SK-N-SH (cell line): Measurements from ENCODE around the gene RHOU. TPM values are rescaled to one million over a fixed set of nuclear protein-coding genes. Genes with fewer than 3 reads are reported as not detected.

ENCODE experiments used
- CTCF ChIA-PET: fragments of 300-600, 350-600 bp; formaldehyde crosslinking; extraction: SDS; loops from one replicate; lab custom pipeline; 2021; lab: Yijun Ruan, JAX
- POLR2A ChIA-PET: fragments of 350-600 bp; sonication (Branson Sonifier 250); formaldehyde crosslinking; extraction: SDS; loops from one replicate; lab custom pipeline; 2020; ENCODE audit warnings: antibody characterized with exemption, inconsistent platforms; lab: Yijun Ruan, JAX
- DNase-seq: peaks from one replicate; pipeline ENCODE4 v3.0.0; 2012
- H2AFZ ChIP-seq: fragments of 200-600 bp; sonication (generic); 2 replicates; pipeline ENCODE4 v1.8.1; 2016; ENCODE audit warnings: antibody characterized with exemption, mild to moderate bottlenecking, low read depth
- H3F3A ChIP-seq: fragments of 200-600 bp; sonication (generic); replicated peaks from 2 replicates; pipeline ENCODE3; 2016; ENCODE audit warnings: antibody characterized with exemption, mild to moderate bottlenecking; ENCODE audit not compliant: insufficient read depth
- H3K27ac ChIP-seq, 2 experiments: fragments of 200-500 bp in 1 of 2; fragments of 200-600 bp in 1 of 2; sonication (Bioruptor generic) in 1 of 2; sonication (generic), shearing (Covaris generic) in 1 of 2; 2 replicates each; pipeline versions ENCODE4 v1.5.1 to v1.6.1; 2014 to 2016; ENCODE audit warnings: low read depth in 2 of 2, inconsistent platforms in 1 of 2, low read length in 1 of 2, mild to moderate bottlenecking in 1 of 2, mixed read lengths in 1 of 2
- H3K27me3 ChIP-seq: fragments of 200-600 bp; sonication (generic), shearing (Covaris generic); 2 replicates; pipeline ENCODE4 v1.6.1; 2016; ENCODE audit warnings: mixed run types; ENCODE audit not compliant: insufficient read depth
- H3K36me3 ChIP-seq, 2 experiments: fragments of 200-500 bp in 1 of 2; fragments of 200-600 bp in 1 of 2; sonication (Bioruptor generic) in 1 of 2; sonication (generic) in 1 of 2; replicated peaks in 1 of 2; 2 replicates each; pipeline versions ENCODE3 to v1.5.1; 2014 to 2016; ENCODE audit warnings: low read length in 1 of 2, mild to moderate bottlenecking in 1 of 2; ENCODE audit not compliant: insufficient read depth in 2 of 2, control insufficient read depth in 1 of 2
- H3K4me1 ChIP-seq, 2 experiments: fragments of 200-500 bp in 1 of 2; fragments of 200-600 bp in 1 of 2; sonication (Bioruptor generic) in 1 of 2; sonication (generic), shearing (Covaris generic) in 1 of 2; 2 replicates each; pipeline versions ENCODE4 v1.5.1 to v1.6.1; 2014 to 2016; ENCODE audit warnings: low read depth in 1 of 2, low read length in 1 of 2, mixed run types in 1 of 2; ENCODE audit not compliant: insufficient read depth in 2 of 2, control insufficient read depth in 1 of 2
- H3K4me2 ChIP-seq: fragments of 200-600 bp; sonication (generic), shearing (Covaris generic); 2 replicates; pipeline ENCODE4 v1.6.1; 2017; ENCODE audit warnings: mixed run types
- H3K4me3 ChIP-seq, 2 experiments: fragments of 200-500 bp in 1 of 2; fragments of 200-600 bp in 1 of 2; sonication (Bioruptor generic) in 1 of 2; sonication (generic), shearing (Covaris generic) in 1 of 2; 2 replicates each; pipeline versions ENCODE4 v1.5.1 to v1.8.1; 2014 to 2016; ENCODE audit warnings: low read depth in 2 of 2, inconsistent platforms in 1 of 2, low read length in 1 of 2, mild to moderate bottlenecking in 1 of 2, mixed read lengths in 1 of 2, moderate library complexity in 1 of 2
- H3K79me2 ChIP-seq: fragments of 200-600 bp; sonication (generic); 2 replicates; pipeline ENCODE4 v1.8.1; 2017; ENCODE audit warnings: mild to moderate bottlenecking; ENCODE audit not compliant: insufficient read depth
- H3K9ac ChIP-seq: fragments of 200-600 bp; sonication (generic); 2 replicates; pipeline ENCODE4 v1.6.1; 2017; ENCODE audit warnings: mixed run types
- H3K9me2 ChIP-seq: fragments of 200-600 bp; sonication (generic); 2 replicates; pipeline ENCODE4 v1.6.1; 2017; ENCODE audit warnings: mixed run types
- H3K9me3 ChIP-seq: fragments of 200-600 bp; sonication (generic); 2 replicates; pipeline ENCODE4 v1.6.1; 2017; ENCODE audit warnings: mixed run types, mild to moderate bottlenecking, moderate library complexity
- H4K20me1 ChIP-seq: fragments of 200-600 bp; sonication (generic); 2 replicates; pipeline ENCODE4 v1.6.1; 2017; ENCODE audit warnings: mild to moderate bottlenecking, mixed run types; ENCODE audit not compliant: insufficient read depth
- FOSL2 ChIP-seq: IDR thresholded peaks from 2 replicates; pipeline ENCODE4 v1.4.0; 2012; ENCODE audit warnings: low read depth, mild to moderate bottlenecking, moderate library complexity, borderline replicate concordance
- GABPA ChIP-seq: IDR thresholded peaks from 2 replicates; pipeline ENCODE4 v1.4.0; 2012; ENCODE audit warnings: low read depth, mild to moderate bottlenecking
- JUND ChIP-seq: IDR thresholded peaks from 2 replicates; pipeline ENCODE4 v1.4.0; 2012
- MEF2A ChIP-seq: IDR thresholded peaks from 2 replicates; pipeline ENCODE4 v1.4.0; 2012; ENCODE audit warnings: low read depth, borderline replicate concordance
- MXI1 ChIP-seq: IDR thresholded peaks from 2 replicates; pipeline ENCODE4 v1.6.1; 2012; ENCODE audit warnings: mild to moderate bottlenecking, low read depth, low read length, improper control_type of control experiment
- NFIC ChIP-seq: IDR thresholded peaks from 2 replicates; pipeline ENCODE4 v1.4.0; 2012; ENCODE audit warnings: borderline replicate concordance
- POLR2AphosphoS5 ChIP-seq: IDR thresholded peaks from 2 replicates; pipeline ENCODE4 v1.6.1; 2012; ENCODE audit warnings: low read depth, low read length
- RAD21 ChIP-seq: IDR thresholded peaks from 2 replicates; pipeline ENCODE4 v1.6.1; 2012; ENCODE audit warnings: mild to moderate bottlenecking, low read length
- RCOR1 ChIP-seq: fragments of 150-350 bp; IDR thresholded peaks from 2 replicates; pipeline ENCODE4 v1.6.1; 2017; ENCODE audit warnings: antibody characterized with exemption, low read length
- WGBS: methylation state at CpG from one replicate; pipeline ENCODE4 v1.1.6; 2017; ENCODE audit warnings: low lambda C conversion rate; 5-methylcytosine and 5-hydroxymethylcytosine counted together
- polyA plus RNA-seq, 3 experiments: library from polyadenylated mRNA; depleted of rRNA; stranded (reverse); fragments of >200 nt; gene quantifications; 2 replicates each; pipeline ENCODE4 v1.2.3, GENCODE V29; 2012
- TF ChIP-seq, protein P1 (sequence below): fragments of 200-600 bp; sonication (generic); IDR thresholded peaks from 2 replicates; pipeline ENCODE4 v1.6.1; 2017; ENCODE audit warnings: antibody characterized with exemption, mild to moderate bottlenecking, moderate library complexity
- TF ChIP-seq, protein P2 (sequence below): fragments of 150-350 bp; IDR thresholded peaks from 2 replicates; pipeline ENCODE4 v1.6.1; 2016; ENCODE audit warnings: mild to moderate bottlenecking, low read depth, low read length

Gene RHOU
- polyA plus RNA-seq, 1 of the 3 experiments (the other 2 are of a cell fraction): 0.36 TPM

- Histone ChIP-seq H3F3A (no peaks in the 10 kb centered on the region), H3K9ac (no peak overlapping the region), H3K4me2 (no peak overlapping the region), H3K27me3 (peaks cover 8% of the 10 kb centered on the region; the same call in 1 of the 2 replicates), H3K4me3 (no peak overlapping the region), H3K9me2 (no peaks in the 10 kb centered on the region), H4K20me1 (no peaks in the 10 kb centered on the region), H3K79me2 (no peaks in the 10 kb centered on the region), H3K27ac (no peak overlapping the region), H3K36me3 (no peaks in the 10 kb centered on the region), H2AFZ (no peak overlapping the region), H3K9me3 (no peaks in the 10 kb centered on the region), H3K4me1 (peaks cover 0 to 9% of the 10 kb centered on the region in 2 experiments; a peak in 1 of 4 replicates)
- DNase-seq: no peak
- WGBS: 41% methylated on average over 3 of the region's 3 CpGs
- TF ChIP-seq POLR2AphosphoS5 (no peak), FOSL2 (no peak), RCOR1 (no peak), JUND (no peak), GABPA (no peak)
- TF ChIP-seq, protein P1, sequence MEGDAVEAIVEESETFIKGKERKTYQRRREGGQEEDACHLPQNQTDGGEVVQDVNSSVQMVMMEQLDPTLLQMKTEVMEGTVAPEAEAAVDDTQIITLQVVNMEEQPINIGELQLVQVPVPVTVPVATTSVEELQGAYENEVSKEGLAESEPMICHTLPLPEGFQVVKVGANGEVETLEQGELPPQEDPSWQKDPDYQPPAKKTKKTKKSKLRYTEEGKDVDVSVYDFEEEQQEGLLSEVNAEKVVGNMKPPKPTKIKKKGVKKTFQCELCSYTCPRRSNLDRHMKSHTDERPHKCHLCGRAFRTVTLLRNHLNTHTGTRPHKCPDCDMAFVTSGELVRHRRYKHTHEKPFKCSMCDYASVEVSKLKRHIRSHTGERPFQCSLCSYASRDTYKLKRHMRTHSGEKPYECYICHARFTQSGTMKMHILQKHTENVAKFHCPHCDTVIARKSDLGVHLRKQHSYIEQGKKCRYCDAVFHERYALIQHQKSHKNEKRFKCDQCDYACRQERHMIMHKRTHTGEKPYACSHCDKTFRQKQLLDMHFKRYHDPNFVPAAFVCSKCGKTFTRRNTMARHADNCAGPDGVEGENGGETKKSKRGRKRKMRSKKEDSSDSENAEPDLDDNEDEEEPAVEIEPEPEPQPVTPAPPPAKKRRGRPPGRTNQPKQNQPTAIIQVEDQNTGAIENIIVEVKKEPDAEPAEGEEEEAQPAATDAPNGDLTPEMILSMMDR: no peak
- TF ChIP-seq, protein P2, sequence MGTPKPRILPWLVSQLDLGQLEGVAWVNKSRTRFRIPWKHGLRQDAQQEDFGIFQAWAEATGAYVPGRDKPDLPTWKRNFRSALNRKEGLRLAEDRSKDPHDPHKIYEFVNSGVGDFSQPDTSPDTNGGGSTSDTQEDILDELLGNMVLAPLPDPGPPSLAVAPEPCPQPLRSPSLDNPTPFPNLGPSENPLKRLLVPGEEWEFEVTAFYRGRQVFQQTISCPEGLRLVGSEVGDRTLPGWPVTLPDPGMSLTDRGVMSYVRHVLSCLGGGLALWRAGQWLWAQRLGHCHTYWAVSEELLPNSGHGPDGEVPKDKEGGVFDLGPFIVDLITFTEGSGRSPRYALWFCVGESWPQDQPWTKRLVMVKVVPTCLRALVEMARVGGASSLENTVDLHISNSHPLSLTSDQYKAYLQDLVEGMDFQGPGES: no peak
- ChIA-PET CTCF (no interaction called here), POLR2A (no interaction called here)
Observed at GRCh38 chr1:228763561-228763960, 28.3 kb downstream of the RHOU start.

DNA sequence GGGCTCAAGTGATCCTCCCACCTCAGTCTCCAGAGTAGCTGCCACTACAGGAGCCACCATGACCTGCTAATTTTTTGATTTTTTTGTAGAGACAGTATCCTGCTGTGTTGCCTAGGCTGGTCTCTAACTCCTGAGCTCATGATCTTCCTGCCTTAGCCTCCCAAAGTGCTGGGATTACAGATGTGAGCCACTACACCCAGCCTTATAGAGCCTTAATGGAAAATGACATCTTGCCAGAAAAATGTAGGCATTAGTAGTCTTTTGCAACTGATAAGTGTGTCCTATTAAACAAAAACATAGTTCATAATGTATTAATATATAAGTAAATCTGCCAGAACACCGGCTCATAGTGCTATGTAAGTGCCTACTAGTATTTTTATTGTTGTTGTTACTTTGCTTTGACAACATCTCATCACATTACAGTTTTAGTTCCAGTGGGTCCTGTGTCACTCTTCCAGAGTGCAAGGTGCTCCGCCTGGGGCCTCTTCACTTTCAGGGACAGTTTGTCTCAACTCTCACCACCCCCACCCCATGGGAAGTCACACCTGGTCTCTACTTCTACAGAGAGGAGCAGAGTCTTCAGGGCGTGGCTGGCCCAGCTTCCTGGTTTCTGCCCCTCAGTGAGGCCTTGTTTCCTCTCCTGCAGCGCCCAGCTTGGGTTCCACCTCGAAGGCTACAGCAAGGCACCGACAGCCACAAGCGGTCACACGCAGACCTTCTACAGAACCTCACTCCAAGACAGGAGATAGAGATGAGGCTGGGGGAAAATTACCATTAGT, 30.1 kb downstream of the RHOU start:
- POLR2A ChIA-PET: no interaction called here
- no peaks in the 10 kb centered on the region for H4K20me1 ChIP-seq
- H3K27me3 ChIP-seq: no peaks in the 10 kb centered on the region
- H3F3A ChIP-seq: no peaks in the 10 kb centered on the region
- H2AFZ ChIP-seq: no peak overlapping the region
- no peak for DNase-seq
- peaks cover 0 to 19% of the 10 kb centered on the region in 2 experiments; a peak in 1 of 4 replicates for H3K4me1 ChIP-seq
- TF ChIP-seq MXI1 (no peak), NFIC (no peak), FOSL2 (no peak), RAD21 (no peak), MEF2A (no peak)
- WGBS: 71% methylated on average over 8 of the region's 8 CpGs
- H3K4me2 ChIP-seq: no peak overlapping the region
- H3K9me2 ChIP-seq: no peaks in the 10 kb centered on the region
- H3K79me2 ChIP-seq: no peaks in the 10 kb centered on the region
- H3K27ac ChIP-seq: no peak overlapping the region
- no peak overlapping the region for H3K4me3 ChIP-seq
- no peak overlapping the region for H3K9ac ChIP-seq
- CTCF ChIA-PET: interaction anchor here (0.7 to 1.3 kb wide), 2 partner anchors 9 to 462 kb away, joined by 3 to 5 read pairs; no protein-coding TSS in a partner anchor
- no peaks in the 10 kb centered on the region for H3K9me3 ChIP-seq
- H3K36me3 ChIP-seq: no peaks in the 10 kb centered on the region
